Body of pancreas (tissue), 4 donors: ENCODE measurements around the gene IFITM1. TPM values are rescaled to one million over a fixed set of nuclear protein-coding genes. Genes with fewer than 3 reads are reported as not detected.

ENCODE experiments used
- ATAC-seq: fragments of 150-250 bp; one replicate; pipeline ENCODE4 v1.9.1; 2016
- DNase-seq, 4 donors: peaks; one replicate each; pipeline ENCODE4 v3.0.0-alpha.2; 2019
- H3K27ac ChIP-seq, 4 donors: fragments of 200-600 bp; sonication (generic); 1 replicate in 3 of 4; 2 replicates in 1 of 4; pipeline versions ENCODE4 v1.5.1 to v1.6.1; 2016 to 2019; ENCODE audit warnings: mild to moderate bottlenecking in 1 of 4, mixed read lengths in 1 of 4, moderate library complexity in 1 of 4
- H3K27me3 ChIP-seq, 2 donors: fragments of 200-600 bp; sonication (generic); one replicate each; pipeline ENCODE4 v1.6.0; 2016; ENCODE audit warnings: mild to moderate bottlenecking in 1 of 2
- H3K36me3 ChIP-seq, 2 donors: fragments of 200-600 bp; sonication (generic); replicated peaks in 1 of 2; 2 replicates each; pipeline ENCODE4 v1.5.1; 2016; ENCODE audit warnings: low read depth in 2 of 2; ENCODE audit not compliant: insufficient read depth in 1 of 2
- H3K4me1 ChIP-seq: fragments of 200-600 bp; sonication (generic); one replicate; pipeline ENCODE4 v1.6.0; 2016
- H3K4me3 ChIP-seq, 2 donors: fragments of 200-600 bp; sonication (generic); 1 replicate in 1 of 2; 2 replicates in 1 of 2; pipeline ENCODE4 v1.5.1; 2016 to 2019
- H3K9me3 ChIP-seq, 3 donors: fragments of 200-600 bp; sonication (generic); 1 replicate in 2 of 3; 2 replicates in 1 of 3; pipeline ENCODE4 v1.5.1; 2016
- CTCF ChIP-seq, 7 experiments: fragments of 450-650 bp in 4 of 7; fragments of 200-600 bp in 3 of 7; sonication (generic) in 3 of 7; IDR thresholded peaks; one replicate each; pipeline ENCODE4 v1.5.1; 2016 to 2019; ENCODE audit warnings: antibody characterized with exemption in 7 of 7
- POLR2A ChIP-seq, 3 donors: fragments of 450-650 bp; IDR thresholded peaks; one replicate each; pipeline ENCODE4 v1.6.1; 2016; ENCODE audit warnings: antibody characterized with exemption in 3 of 3, mild to moderate bottlenecking in 2 of 3
- WGBS, 2 donors: methylation state at CpG; one replicate each; pipeline ENCODE4 v1.1.5; 2017; 5-methylcytosine and 5-hydroxymethylcytosine counted together
- intact Hi-C: fragments of 100-400 bp; cut with DNase I; formaldehyde crosslinking; loops from one replicate; pipeline ENCODE4 v1.15.1; 2023
- total RNA-seq, 2 donors: library from RNA; depleted of rRNA; stranded (reverse); fragments of >200 nt; gene quantifications; one replicate each; pipeline ENCODE4 v1.1.0, GENCODE V29; 2016

IFITM1 gene
- total RNA-seq, 2 donors from 2014 or later = 31.0 to 39.7 TPM

DNA sequence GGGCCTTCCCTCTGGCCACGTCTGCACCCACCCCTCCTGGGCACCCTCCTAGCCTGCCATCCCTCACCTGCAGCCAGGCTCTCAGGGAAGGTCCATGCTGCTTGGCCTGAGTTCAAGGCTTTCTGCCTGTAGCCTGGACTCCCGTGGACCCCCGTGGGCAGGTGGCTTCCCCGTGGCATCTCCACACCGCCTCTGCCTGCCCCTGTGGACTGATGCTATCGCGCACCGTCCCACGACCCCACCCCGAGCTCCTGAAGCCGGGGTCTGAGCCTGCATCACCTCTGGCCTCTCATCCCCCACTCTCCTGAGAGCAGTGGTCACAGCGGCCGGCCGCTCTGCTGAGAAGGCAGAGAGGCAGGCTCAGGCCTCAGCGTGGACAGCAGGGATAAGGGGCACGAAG, 19.1 kb upstream of the IFITM1 start:
- 73 to 78% methylated on average over 10 to 16 of the region's 16 CpGs for WGBS, 2 donors
- H3K36me3 ChIP-seq = peaks cover 0 to 3% of the 10 kb centered on the region in 2 donors
- no peak overlapping the region for H3K4me3 ChIP-seq
- no peak overlapping the region for H3K27ac ChIP-seq
- intact Hi-C loops = loop anchor here (5.0 kb wide), 1 partner anchor 52 kb away; no protein-coding TSS in a partner anchor
- no peaks in the 10 kb centered on the region for H3K9me3 ChIP-seq
- H3K27me3 ChIP-seq = no peaks in the 10 kb centered on the region
- DNase-seq = peak in 2 of 4 donors; percentile 13 to 22
- TF ChIP-seq CTCF (IDR thresholded peaks at IDR 0.05) (no peak), POLR2A (IDR thresholded peaks at IDR 0.05) (no peak)
- ATAC-seq = no peak
- peaks cover 93% of the 10 kb centered on the region for H3K4me1 ChIP-seq

- Histone ChIP-seq H3K4me1 (peaks cover 93% of the 10 kb centered on the region), H3K4me3 (no peak overlapping the region), H3K36me3 (peaks cover 0 to 3% of the 10 kb centered on the region in 2 donors), H3K9me3 (no peaks in the 10 kb centered on the region), H3K27ac (no peak overlapping the region), H3K27me3 (no peaks in the 10 kb centered on the region)
- ATAC-seq (no peak), DNase-seq (peak in 2 of 4 donors; percentile 11 to 14)
- WGBS, 2 donors = 75 to 82% methylated on average over 21 to 24 of the region's 26 CpGs
- TF ChIP-seq CTCF (IDR thresholded peaks at IDR 0.05) = no peak
- TF ChIP-seq POLR2A (IDR thresholded peaks at IDR 0.05) = no peak
- intact Hi-C loops = loop anchor here (5.0 kb wide), 1 partner anchor 53 kb away; no protein-coding TSS in a partner anchor
Observed at GRCh38 chr11:295351-296170, 18.3 kb upstream of the IFITM1 start.

GRCh38 chr11:296171-297050, 17.4 kb upstream of the IFITM1 start:
- DNase-seq (peak in 3 of 4 donors; percentile 7 to 15 (median 14)), ATAC-seq (no peak)
- H3K4me1 ChIP-seq = peaks cover 85% of the 10 kb centered on the region
- WGBS, 2 donors = 69 to 78% methylated on average over 9 to 30 of the region's 35 CpGs
- H3K27ac ChIP-seq = peak overlapping the region in 1 of 4 donors; percentile 37
- H3K27me3 ChIP-seq = no peaks in the 10 kb centered on the region
- TF ChIP-seq CTCF (IDR thresholded peaks at IDR 0.05) (no peak), POLR2A (IDR thresholded peaks at IDR 0.05) (peak in 2 of 3 donors; percentile 6 to 22)
- H3K9me3 ChIP-seq = no peaks in the 10 kb centered on the region
- peaks cover 0 to 3% of the 10 kb centered on the region in 2 donors for H3K36me3 ChIP-seq
- no peak overlapping the region for H3K4me3 ChIP-seq
- intact Hi-C loops = loop anchor here (5.0 kb wide), 1 partner anchor 54 kb away; no protein-coding TSS in a partner anchor

GRCh38 chr11:297051-297585, 16.7 kb upstream of the IFITM1 start:
- ATAC-seq (peak; percentile 6), DNase-seq (peak in 3 of 4 donors; percentile 37 to 49 (median 37))
- 39 to 45% methylated on average over 2 to 12 of the region's 13 CpGs for WGBS, 2 donors
- Histone ChIP-seq H3K27me3 (no peaks in the 10 kb centered on the region), H3K9me3 (no peaks in the 10 kb centered on the region), H3K4me3 (no peak overlapping the region), H3K27ac (peak overlapping the region in 1 of 4 donors; percentile 37), H3K36me3 (peaks cover 0 to 3% of the 10 kb centered on the region in 2 donors), H3K4me1 (peaks cover 78% of the 10 kb centered on the region)
- intact Hi-C loops = loop anchor here (5.0 kb wide), 1 partner anchor 55 kb away; no protein-coding TSS in a partner anchor
- TF ChIP-seq CTCF (IDR thresholded peaks at IDR 0.05) (no peak), POLR2A (IDR thresholded peaks at IDR 0.05) (no peak)
